A549 (cell line): Measurements from ENCODE around the gene PARM1. TPM values are rescaled to one million over a fixed set of nuclear protein-coding genes. Genes with fewer than 3 reads are reported as not detected.

Source experiments
- ATAC-seq, 2 experiments: fragments of 200-7000 bp in 1 of 2; fragments of >200 bp in 1 of 2; cut with Nextera tagmentation in 1 of 2; cut with Tn5 transposase in 1 of 2; 3 replicates each; pipeline versions ENCODE4 v1.8.0 to v1.9.1; 2018 to 2020; ENCODE audit warnings: mild to moderate bottlenecking in 1 of 2, moderate library complexity in 1 of 2
- CTCF ChIA-PET: fragments of 300-600 bp; sonication (Branson Sonifier 250); formaldehyde crosslinking; extraction: SDS; loops from one replicate; lab custom pipeline; 2021; ENCODE audit warnings: antibody characterized with exemption, inconsistent platforms; lab: Yijun Ruan, JAX
- POLR2A ChIA-PET: fragments of 350-600 bp; formaldehyde crosslinking; extraction: SDS; loops from one replicate; lab custom pipeline; 2021; ENCODE audit warnings: antibody characterized with exemption, inconsistent platforms; lab: Yijun Ruan, JAX
- DNase-seq, 2 experiments: peaks; one replicate each; pipeline versions ENCODE4 v3.0.0 to v3.0.0-alpha.2; 2011 to 2016; ENCODE audit warnings: low read depth in 1 of 2, low spot score in 1 of 2
- FAIRE-seq: peaks from 2 replicates; lab custom pipeline; 2011; peaks lifted over from hg19 to GRCh38; lab: Jason Lieb, UNC
- H3K27ac ChIP-seq, 2 experiments: fragments of >200 bp; sonication (Bioruptor Twin); formaldehyde crosslinking; 3 replicates each; pipeline ENCODE4 v1.5.1; 2016 to 2017
- H3K4me1 ChIP-seq: fragments of >200 bp; sonication (Bioruptor Twin); formaldehyde crosslinking; 3 replicates; pipeline ENCODE4 v1.6.1; 2016
- H3K4me2 ChIP-seq: fragments of >200 bp; sonication (Bioruptor Twin); formaldehyde crosslinking; 3 replicates; pipeline ENCODE4 v1.6.1; 2016
- H3K4me3 ChIP-seq: fragments of >200 bp; sonication (Bioruptor Twin); formaldehyde crosslinking; 3 replicates; pipeline ENCODE4 v1.5.1; 2016
- H3K9me3 ChIP-seq: fragments of >200 bp; sonication (Bioruptor Twin); formaldehyde crosslinking; 3 replicates; pipeline ENCODE4 v1.6.1; 2016
- CBX8 ChIP-seq: fragments of 200-600 bp; sonication (generic); IDR thresholded peaks from 2 replicates; pipeline ENCODE4 v1.6.1; 2016
- EHF ChIP-seq: fragments of 250-450 bp; sonication (Bioruptor Pico); IDR thresholded peaks from 2 replicates; pipeline ENCODE4 v1.5.0; 2020; ENCODE audit warnings: mild to moderate bottlenecking
- EP300 ChIP-seq, 2 experiments: fragments of >200 bp; sonication (Bioruptor Twin); formaldehyde crosslinking; IDR thresholded peaks; 2 replicates in 1 of 2; 3 replicates in 1 of 2; pipeline ENCODE4 v1.6.1; 2016 to 2017
- FOSB ChIP-seq: fragments of 250-450 bp; sonication (Bioruptor Pico); IDR thresholded peaks from 2 replicates; pipeline ENCODE4 v1.5.0; 2020; ENCODE audit warnings: mild to moderate bottlenecking, moderate library complexity
- FOSL2 ChIP-seq, 2 experiments: fragments of 450-650 bp in 1 of 2; fragments of >200 bp in 1 of 2; sonication (Bioruptor Twin) in 1 of 2; formaldehyde crosslinking; IDR thresholded peaks; 2 replicates each; pipeline versions ENCODE4 v1.5.0 to v1.6.1; 2016 to 2020; ENCODE audit warnings: mild to moderate bottlenecking in 1 of 2, moderate library complexity in 1 of 2
- HOXA7 ChIP-seq: fragments of 250-450 bp; sonication (Bioruptor Pico); IDR thresholded peaks from 2 replicates; pipeline ENCODE4 v1.5.0; 2020; ENCODE audit warnings: mild to moderate bottlenecking, moderate library complexity
- HOXB13 ChIP-seq: fragments of 250-450 bp; sonication (Bioruptor Pico); IDR thresholded peaks from 2 replicates; pipeline ENCODE4 v1.5.0; 2020; ENCODE audit warnings: low read depth, mild to moderate bottlenecking, moderate library complexity
- KDM1A ChIP-seq: fragments of 200-600 bp; sonication (generic); IDR thresholded peaks from 2 replicates; pipeline ENCODE4 v1.6.1; 2016; ENCODE audit warnings: low read depth, mild to moderate bottlenecking
- MAFK ChIP-seq: fragments of 450-650 bp; IDR thresholded peaks from 2 replicates; pipeline ENCODE4 v1.6.1; 2014; ENCODE audit not compliant: partially characterized antibody
- TFCP2L1 ChIP-seq: fragments of 250-450 bp; sonication (Bioruptor Pico); IDR thresholded peaks from 2 replicates; pipeline ENCODE4 v1.5.0; 2021; ENCODE audit warnings: mild to moderate bottlenecking
- TP53 ChIP-seq: fragments of 250-450 bp; sonication (Bioruptor Pico); IDR thresholded peaks from 2 replicates; pipeline ENCODE4 v1.5.0; 2021; ENCODE audit warnings: mild to moderate bottlenecking, moderate library complexity
- ZC3H11A ChIP-seq: fragments of 450-650 bp; IDR thresholded peaks from 2 replicates; pipeline ENCODE4 v1.6.1; 2014; ENCODE audit warnings: antibody characterized with exemption, mild to moderate bottlenecking
- ZFP36 ChIP-seq: fragments of 450-650 bp; IDR thresholded peaks from 2 replicates; pipeline ENCODE4 v1.6.1; 2014; ENCODE audit warnings: borderline replicate concordance; ENCODE audit not compliant: partially characterized antibody
- WGBS: methylation state at CpG from one replicate; pipeline ENCODE4 v1.1.6; 2017; ENCODE audit errors: missing lambda C conversion rate; 5-methylcytosine and 5-hydroxymethylcytosine counted together
- polyA plus RNA-seq, 4 experiments: library from polyadenylated mRNA; depleted of rRNA in 3 of 4; stranded (reverse); fragments of >200 nt; fragmentation: RNase III in 1 of 4; extraction: RNeasy Plus Mini Kit Qiagen cat#74134 plus additional on column Dnase treatment in 1 of 4; gene quantifications; 2 replicates in 3 of 4; 3 replicates in 1 of 4; pipeline ENCODE4 v1.2.3, GENCODE V29; 2011 to 2017
- TF ChIP-seq, protein P1 (sequence below): fragments of 450-650 bp; IDR thresholded peaks from 2 replicates; pipeline ENCODE4 v1.6.1; 2014; ENCODE audit warnings: antibody characterized with exemption
- TF ChIP-seq, protein P2 (sequence below): fragments of >200 bp; sonication (Bioruptor Twin); formaldehyde crosslinking; IDR thresholded peaks from 3 replicates; pipeline ENCODE4 v1.5.1; 2016

The PARM1 gene
- polyA plus RNA-seq, 2 of the 4 experiments (the other 2 are of a cell fraction), result 0.37 to 2.5 TPM

DNA sequence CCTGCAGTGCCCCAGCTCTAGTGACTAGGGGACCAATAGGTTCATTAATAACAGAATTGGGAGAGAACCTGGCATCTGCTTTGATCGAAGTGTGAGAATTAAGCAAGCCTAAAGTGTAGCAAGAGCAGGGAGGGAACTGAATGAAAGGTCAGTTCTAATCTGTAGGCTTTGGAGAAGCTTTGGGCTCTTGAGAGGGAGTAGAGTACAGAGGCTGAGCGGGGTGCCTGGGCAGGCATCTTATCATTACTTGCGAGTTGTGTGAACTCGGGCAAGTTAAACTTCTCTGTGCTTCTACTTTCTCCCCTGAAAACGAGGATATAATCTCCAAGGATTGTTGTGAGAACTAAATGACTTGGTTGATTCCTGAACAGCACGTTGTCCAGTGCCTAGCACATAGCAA is 906 bp upstream of the PARM1 start:
- H3K9me3 ChIP-seq, result no peaks in the 10 kb centered on the region
- WGBS, result 41% methylated on average over 6 of the region's 6 CpGs
- no peak for DNase-seq
- no peak overlapping the region for H3K4me3 ChIP-seq
- TF ChIP-seq, protein P1, sequence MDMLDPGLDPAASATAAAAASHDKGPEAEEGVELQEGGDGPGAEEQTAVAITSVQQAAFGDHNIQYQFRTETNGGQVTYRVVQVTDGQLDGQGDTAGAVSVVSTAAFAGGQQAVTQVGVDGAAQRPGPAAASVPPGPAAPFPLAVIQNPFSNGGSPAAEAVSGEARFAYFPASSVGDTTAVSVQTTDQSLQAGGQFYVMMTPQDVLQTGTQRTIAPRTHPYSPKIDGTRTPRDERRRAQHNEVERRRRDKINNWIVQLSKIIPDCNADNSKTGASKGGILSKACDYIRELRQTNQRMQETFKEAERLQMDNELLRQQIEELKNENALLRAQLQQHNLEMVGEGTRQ, result no peak
- TF ChIP-seq MAFK (no peak), EP300 (IDR thresholded peaks at IDR 0.05) (no peak), HOXB13 (no peak), TFCP2L1 (CRISPR knock-in tag) (no peak), EHF (CRISPR knock-in tag) (no peak), ZC3H11A (no peak), HOXA7 (CRISPR knock-in tag) (no peak), FOSL2 (IDR thresholded peaks at IDR 0.05) (no peak), FOSL2 (CRISPR knock-in tag; IDR thresholded peaks at IDR 0.05) (no peak)
- TF ChIP-seq, protein P2, sequence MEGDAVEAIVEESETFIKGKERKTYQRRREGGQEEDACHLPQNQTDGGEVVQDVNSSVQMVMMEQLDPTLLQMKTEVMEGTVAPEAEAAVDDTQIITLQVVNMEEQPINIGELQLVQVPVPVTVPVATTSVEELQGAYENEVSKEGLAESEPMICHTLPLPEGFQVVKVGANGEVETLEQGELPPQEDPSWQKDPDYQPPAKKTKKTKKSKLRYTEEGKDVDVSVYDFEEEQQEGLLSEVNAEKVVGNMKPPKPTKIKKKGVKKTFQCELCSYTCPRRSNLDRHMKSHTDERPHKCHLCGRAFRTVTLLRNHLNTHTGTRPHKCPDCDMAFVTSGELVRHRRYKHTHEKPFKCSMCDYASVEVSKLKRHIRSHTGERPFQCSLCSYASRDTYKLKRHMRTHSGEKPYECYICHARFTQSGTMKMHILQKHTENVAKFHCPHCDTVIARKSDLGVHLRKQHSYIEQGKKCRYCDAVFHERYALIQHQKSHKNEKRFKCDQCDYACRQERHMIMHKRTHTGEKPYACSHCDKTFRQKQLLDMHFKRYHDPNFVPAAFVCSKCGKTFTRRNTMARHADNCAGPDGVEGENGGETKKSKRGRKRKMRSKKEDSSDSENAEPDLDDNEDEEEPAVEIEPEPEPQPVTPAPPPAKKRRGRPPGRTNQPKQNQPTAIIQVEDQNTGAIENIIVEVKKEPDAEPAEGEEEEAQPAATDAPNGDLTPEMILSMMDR, result no peak
- ChIA-PET CTCF (interaction anchor here (0.8 to 2.2 kb wide), 9 partner anchors 10 to 560 kb away, joined by 3 to 13 read pairs (median 4); no protein-coding TSS in a partner anchor), POLR2A (no interaction called here)
- no peak for ATAC-seq
- FAIRE-seq, result no peak
- no peak overlapping the region for H3K27ac ChIP-seq
- no peaks in the 10 kb centered on the region for H3K4me1 ChIP-seq
- peak overlapping the region; percentile 89; the same call in 2 of the 3 replicates for H3K4me2 ChIP-seq

DNA sequence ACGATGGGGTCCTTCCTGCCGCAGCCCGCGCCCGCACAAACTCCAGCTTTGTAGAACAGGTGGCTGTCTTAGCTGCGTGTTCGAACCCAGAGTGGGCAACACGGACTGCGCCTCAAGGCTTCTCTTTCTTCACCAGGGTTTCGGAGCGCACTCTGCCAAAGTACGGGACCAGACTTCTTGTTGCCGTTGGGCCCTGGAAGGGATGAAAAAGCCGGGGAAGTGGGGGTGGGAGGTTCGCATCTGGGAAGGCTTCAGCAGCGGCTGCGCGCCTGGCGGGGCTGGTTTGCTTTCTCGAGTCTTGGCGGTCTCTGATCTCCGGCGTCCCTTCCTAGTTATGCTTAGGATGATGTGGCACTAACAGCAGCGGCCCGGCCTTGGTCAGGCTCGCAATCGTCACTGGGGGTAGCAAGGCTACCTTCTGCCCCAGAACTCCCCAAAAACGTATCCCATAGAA is 673 bp downstream of the PARM1 start:
- Histone ChIP-seq H3K27ac (peak overlapping the region in 1 of 2 experiments; percentile 44; a peak in 2 of 6 replicates), H3K4me2 (peak overlapping the region; percentile 89), H3K4me1 (no peaks in the 10 kb centered on the region), H3K4me3 (peak overlapping the region; percentile 50), H3K9me3 (no peaks in the 10 kb centered on the region)
- FAIRE-seq (no peak), DNase-seq (no peak), ATAC-seq (peak; percentile 33 to 49; a peak in 4 of 6 replicates)
- ChIA-PET POLR2A (no interaction called here), CTCF (interaction anchor here (0.6 to 2.2 kb wide), 11 partner anchors 9 to 558 kb away, joined by 3 to 13 read pairs (median 4); no protein-coding TSS in a partner anchor)
- WGBS, result 0% methylated on average over 17 of the region's 28 CpGs
- TF ChIP-seq ZFP36, result peak; percentile 40
- TF ChIP-seq FOSB (CRISPR knock-in tag), result no peak

DNA sequence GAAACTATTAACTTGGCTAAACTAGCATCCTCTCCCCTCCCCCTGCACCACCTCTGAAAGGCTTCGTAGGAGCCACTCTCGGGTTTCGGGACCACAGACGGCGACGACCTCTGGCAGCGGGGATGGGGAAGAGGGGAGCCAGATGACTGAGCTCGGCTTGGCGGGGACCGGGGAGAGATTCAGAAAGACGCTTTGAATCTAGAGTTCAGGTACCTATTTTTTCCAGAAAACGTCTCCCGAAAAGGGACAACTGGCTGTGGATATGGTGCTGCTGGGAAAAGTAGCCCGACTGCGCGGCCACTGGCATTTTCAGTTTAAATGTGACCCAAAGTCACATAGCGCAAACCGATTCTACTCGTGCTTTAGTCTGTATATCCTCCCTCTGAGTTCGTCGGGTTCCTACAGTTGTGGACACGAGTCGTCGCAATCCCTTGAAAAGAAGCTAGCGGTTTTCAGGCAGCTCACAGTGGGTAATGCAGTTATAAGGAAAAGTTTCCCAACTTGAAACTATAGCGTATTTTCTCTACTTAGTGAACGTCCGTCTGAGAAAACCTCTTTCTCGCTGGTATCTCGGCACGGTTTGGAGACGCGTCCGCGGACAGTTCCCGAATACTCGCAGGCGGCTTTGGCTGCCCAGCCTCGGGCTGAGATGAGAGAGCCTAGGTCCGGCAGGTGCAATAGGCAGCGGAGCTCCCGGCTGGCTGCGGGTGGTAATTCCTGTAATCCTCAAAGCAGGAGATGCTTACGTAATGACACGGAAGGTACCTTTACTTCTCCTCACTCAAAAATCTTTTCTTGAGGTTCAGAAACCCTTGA is 1.3 kb downstream of the PARM1 start:
- DNase-seq (no peak), FAIRE-seq (no peak), ATAC-seq (peak; percentile 28 to 47; a peak in 4 of 6 replicates)
- TF ChIP-seq TP53 (CRISPR knock-in tag) (no peak), TFCP2L1 (CRISPR knock-in tag) (no peak), KDM1A (no peak), CBX8 (peak; percentile 23; the same call in 1 of the 2 replicates), EP300 (IDR thresholded peaks at IDR 0.05) (no peak)
- TF ChIP-seq, all 56 proteins: peak for 1
- POLR2A ChIA-PET, result interaction anchor here (0.5 to 1.2 kb wide), 2 partner anchors 10 to 790 kb away, joined by 3 to 4 read pairs; partner anchors contain the start of gene USO1
- CTCF ChIA-PET, result interaction anchor here (2.0 kb wide), 1 partner anchor 8 kb away, joined by 13 read pairs; no protein-coding TSS in a partner anchor
- H3K4me3 ChIP-seq, result peak overlapping the region; percentile 50
- H3K27ac ChIP-seq, result no peak overlapping the region
- H3K9me3 ChIP-seq, result no peaks in the 10 kb centered on the region
- 6% methylated on average over 45 of the region's 45 CpGs for WGBS
- H3K4me1 ChIP-seq, result no peaks in the 10 kb centered on the region
- H3K4me2 ChIP-seq, result peak overlapping the region; percentile 89
